Coronary artery (tissue), 2 donors: Measurements from ENCODE around the gene ULK1.
"Not testable (repeated sequence)": the region's sequence is repeated elsewhere in the genome, so short reads cannot be mapped to it uniquely, and the experiment has no call there.

Experiments used
- DNase-seq: peaks from one replicate; pipeline ENCODE4 v3.0.0-alpha.2; 2017; ENCODE audit warnings: low spot score
- H3K27ac ChIP-seq, 2 donors: fragments of 200-600 bp; sonication (generic); one replicate each; pipeline ENCODE4 v1.5.1; 2016 to 2019
- H3K4me3 ChIP-seq: fragments of 200-600 bp; sonication (generic); 2 replicates; pipeline ENCODE4 v1.5.1; 2016; ENCODE audit warnings: mild to moderate bottlenecking, moderate library complexity
- CTCF ChIP-seq: fragments of 200-600 bp; sonication (generic); IDR thresholded peaks from one replicate; pipeline ENCODE4 v1.5.1; 2019; ENCODE audit warnings: antibody characterized with exemption

Gene ULK1

DNA sequence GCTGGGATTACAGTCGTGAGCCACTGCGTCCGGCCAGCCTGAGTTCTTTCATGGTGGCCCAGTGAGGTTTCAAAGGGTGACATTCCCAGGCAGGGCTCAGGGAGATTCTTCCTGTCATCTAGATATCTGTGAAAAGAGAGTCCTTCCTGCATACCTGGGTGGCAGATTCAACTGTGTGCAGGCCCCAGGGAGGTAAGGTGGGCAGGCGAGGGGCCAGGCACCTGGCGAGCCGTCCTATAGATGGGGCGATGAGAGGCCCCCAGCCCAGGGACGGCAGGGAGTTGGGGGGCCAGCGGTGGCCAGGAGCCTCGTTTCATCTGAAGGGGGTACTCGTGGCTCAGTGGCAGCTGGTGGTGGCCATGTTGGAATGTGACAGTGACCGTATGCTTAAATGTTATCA, 48.2 kb downstream of the ULK1 start:
- no peak overlapping the region for H3K4me3 ChIP-seq
- H3K27ac ChIP-seq: no peak overlapping the region
- no peak for DNase-seq

DNA sequence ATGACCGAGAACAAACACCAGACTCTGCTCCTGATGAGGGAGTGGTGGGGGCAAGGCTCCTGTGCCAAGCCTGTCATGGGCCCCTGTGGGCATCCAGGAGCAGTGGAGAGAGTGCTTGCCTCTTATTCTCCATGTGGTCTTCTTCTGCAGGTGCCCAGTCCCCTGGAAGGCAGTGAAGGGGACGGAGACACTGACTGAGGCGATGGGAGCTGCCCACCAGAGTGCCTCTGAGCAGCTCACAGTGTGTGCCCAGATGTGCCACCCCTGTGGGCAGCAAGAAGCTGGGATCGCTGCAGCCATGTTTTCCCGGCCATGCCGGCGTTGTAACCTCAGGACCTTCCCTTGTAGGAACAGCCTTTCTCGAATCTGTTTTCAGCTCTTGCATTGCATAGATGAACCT, 49.0 kb downstream of the ULK1 start:
- Histone ChIP-seq H3K27ac (no peak overlapping the region), H3K4me3 (no peak overlapping the region)
- TF ChIP-seq CTCF: no peak
- DNase-seq: peak; percentile 54

More for the DNA sequence above, 48.2 kb downstream of the ULK1 start:
- TF ChIP-seq CTCF: no peak

GRCh38 chr12:131943876-131944275, 49.5 kb downstream of the ULK1 start:
- no peak for DNase-seq

DNA sequence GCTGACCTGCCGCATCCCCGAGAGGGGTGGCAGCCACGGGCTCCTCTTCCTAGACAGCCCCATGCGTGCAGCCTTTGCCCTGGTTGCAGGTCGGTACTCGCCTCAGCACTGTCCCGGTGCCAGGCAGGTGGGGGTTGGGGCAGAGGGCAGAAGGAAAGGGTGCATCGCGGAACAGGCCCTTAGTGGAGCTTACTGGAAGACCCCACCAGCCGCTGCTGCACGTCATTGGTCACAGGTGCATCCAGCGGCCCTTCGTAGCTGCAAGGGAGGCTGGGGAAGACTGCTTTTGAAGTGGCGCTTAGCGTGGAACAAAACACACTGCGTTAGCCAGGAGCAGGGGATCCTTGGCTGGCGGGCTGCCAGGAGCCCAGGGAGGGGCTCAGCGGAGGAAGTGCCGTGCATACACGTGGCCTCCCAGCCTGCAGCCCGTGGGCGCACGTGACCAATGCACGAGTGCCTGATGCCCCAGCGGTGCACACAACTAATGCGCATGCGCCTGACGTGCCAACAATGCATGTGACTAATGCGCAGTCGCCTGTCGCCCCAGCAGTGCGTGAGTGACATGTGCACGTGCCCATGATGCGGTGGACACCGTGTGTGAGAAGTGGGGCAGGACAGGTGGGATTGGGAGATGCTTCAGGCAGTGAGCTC, 50.3 kb downstream of the ULK1 start:
- Histone ChIP-seq H3K27ac (no peak overlapping the region), H3K4me3 (no peak overlapping the region)
- TF ChIP-seq CTCF: no peak
- DNase-seq: no peak

More at GRCh38 chr12:131943876-131944275, 49.5 kb downstream of the ULK1 start:
- TF ChIP-seq CTCF: no peak
- Histone ChIP-seq H3K4me3 (no peak overlapping the region), H3K27ac (no peak overlapping the region)

DNA sequence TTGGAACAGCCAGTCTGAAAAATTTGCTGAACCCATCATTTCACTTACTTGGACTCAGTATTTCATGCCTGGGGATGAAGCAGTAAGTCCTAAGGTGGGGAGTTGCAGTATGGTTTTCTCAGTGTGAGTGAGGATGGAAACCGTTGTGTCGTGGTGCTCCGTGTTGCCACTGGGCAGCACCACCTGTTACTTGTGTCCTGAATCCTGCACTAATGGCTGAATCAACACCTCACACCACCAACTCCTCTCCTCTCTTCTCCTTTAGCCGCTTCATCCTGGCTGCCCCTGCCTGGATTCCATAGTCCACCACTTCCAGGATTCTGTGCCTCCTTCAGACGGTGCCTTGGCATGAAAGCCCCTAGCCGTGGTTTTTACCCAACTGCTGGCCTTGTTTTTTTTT, 52.3 kb downstream of the ULK1 start:
- DNase-seq: no peak
- no peak overlapping the region for H3K27ac ChIP-seq
- TF ChIP-seq CTCF: no peak
- H3K4me3 ChIP-seq: no peak overlapping the region

DNA sequence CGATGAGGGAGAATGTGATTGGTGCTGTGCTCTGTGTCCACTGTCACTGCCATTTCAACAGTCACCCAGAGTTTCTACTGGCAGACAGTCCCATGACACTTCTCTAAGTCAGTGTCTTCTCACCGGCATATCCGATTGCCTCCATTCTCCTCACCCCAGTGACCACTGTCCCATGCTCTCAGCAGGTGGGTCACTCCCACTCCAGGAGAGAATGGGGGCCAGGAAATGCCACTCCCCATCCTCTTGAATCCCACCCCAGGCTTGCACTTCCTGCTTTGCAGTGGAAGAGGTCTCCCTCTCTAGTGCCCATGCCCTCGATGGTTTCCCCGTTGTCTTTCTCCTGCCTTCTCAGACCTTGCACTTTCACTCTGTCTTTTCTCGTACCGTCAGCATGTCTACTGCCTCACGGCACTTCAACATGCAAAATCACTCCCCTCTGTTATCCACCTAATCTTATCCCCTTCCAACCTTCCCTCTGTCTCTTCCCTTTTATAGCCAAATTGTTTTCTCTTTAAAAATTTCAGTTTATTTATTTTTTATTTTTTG, 53.1 kb downstream of the ULK1 start:
- Histone ChIP-seq H3K4me3 (no peak overlapping the region), H3K27ac (peak overlapping the region in 1 of 2 donors; percentile 56)
- no peak for DNase-seq
- no peak for TF ChIP-seq CTCF

DNA sequence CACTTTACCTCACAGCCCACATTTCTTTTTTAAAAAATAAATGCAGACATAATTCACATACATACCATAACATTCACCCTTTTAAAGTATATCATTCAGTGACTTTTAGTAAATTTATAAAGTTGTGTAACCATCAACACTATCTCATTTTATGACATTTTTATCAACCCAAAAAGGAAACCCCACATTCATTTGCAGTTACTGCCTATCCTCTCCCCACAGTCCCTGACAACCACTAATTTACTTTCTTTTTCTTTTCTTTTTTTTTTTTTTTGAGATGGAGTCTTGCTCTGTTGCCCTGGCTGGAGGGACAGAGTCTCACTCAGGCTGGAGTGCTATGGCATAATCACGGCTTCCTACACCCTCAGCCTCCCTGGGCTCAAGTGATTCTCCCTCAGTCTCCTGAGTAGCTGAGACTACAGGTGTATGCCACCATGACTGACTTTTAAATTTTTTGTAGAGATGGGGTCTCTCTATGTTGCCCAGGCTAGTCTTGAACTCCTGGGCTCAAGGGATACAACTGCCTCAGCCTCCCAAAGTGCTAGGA, 53.8 kb downstream of the ULK1 start:
- TF ChIP-seq CTCF: no peak
- no peak overlapping the region for H3K4me3 ChIP-seq
- H3K27ac ChIP-seq: peak overlapping the region; percentile 67 to 90
- DNase-seq: no peak

- Histone ChIP-seq H3K4me3 (peak overlapping the region; percentile 100), H3K27ac (peak overlapping the region; percentile 67 to 90)
- DNase-seq: not testable (repeated sequence)
Observed at GRCh38 chr12:131948713-131949430, 54.5 kb downstream of the ULK1 start.
